Measurements from ENCODE around the gene MED29. TPM values are rescaled to one million over a fixed set of nuclear protein-coding genes. Genes with fewer than 3 reads are reported as not detected.

MED29 gene
- total RNA-seq, 4 donors from 2014 or later, result 25.5 to 48.1 (median 37.7) TPM

GRCh38 chr19:39363901-39364457, 27.2 kb upstream of the MED29 start:
- ATAC-seq, result peak in 1 of 2 donors; percentile 23
- in situ Hi-C loops (cut with MboI; ENCODE audit: low sequenced_read_pairs in 4 of 4) (no loop called here), intact Hi-C loops (cut with DNase I; ENCODE audit: low total_unique reads) (no loop called here)
- Histone ChIP-seq H3K27me3 (no peaks in the 10 kb centered on the region), H3K4me3 (no peak overlapping the region), H3K4me1 (peaks cover 42 to 44% of the 10 kb centered on the region in 2 donors), H3K36me3 (peaks cover 0 to 42% of the 10 kb centered on the region in 2 donors), H3K27ac (peak overlapping the region; percentile 40 to 67 (median 60)), H3K9me3 (no peaks in the 10 kb centered on the region)
- DNase-seq, result no peak
- TF ChIP-seq POLR2A (IDR thresholded peaks at IDR 0.05) (no peak), CTCF (IDR thresholded peaks at IDR 0.05 in 4 of 5, conservative IDR thresholded peaks at IDR 0.05 in 1 of 5) (no peak)

- Histone ChIP-seq H3K27ac (peak overlapping the region in 2 of 4 donors; percentile 15 to 16), H3K9me3 (no peaks in the 10 kb centered on the region), H3K27me3 (no peaks in the 10 kb centered on the region), H3K4me3 (no peak overlapping the region), H3K36me3 (peaks cover 0 to 39% of the 10 kb centered on the region in 2 donors), H3K4me1 (peaks cover 42 to 44% of the 10 kb centered on the region in 2 donors)
- intact Hi-C loops (cut with DNase I; ENCODE audit: low total_unique reads) (no loop called here), in situ Hi-C loops (cut with MboI; ENCODE audit: low sequenced_read_pairs in 4 of 4) (no loop called here)
- no peak for DNase-seq
- no peak for TF ChIP-seq POLR2A (IDR thresholded peaks at IDR 0.05)
- TF ChIP-seq CTCF (IDR thresholded peaks at IDR 0.05 in 4 of 5, conservative IDR thresholded peaks at IDR 0.05 in 1 of 5), result no peak
- no peak for ATAC-seq
Measured at GRCh38 chr19:39365531-39365930, 25.6 kb upstream of the MED29 start.

GRCh38 chr19:39369200-39369599, 22.0 kb upstream of the MED29 start:
- intact Hi-C loops (cut with DNase I; ENCODE audit: low total_unique reads) (no loop called here), in situ Hi-C loops (cut with MboI; ENCODE audit: low sequenced_read_pairs in 4 of 4) (no loop called here)
- ATAC-seq (no peak), DNase-seq (no peak)
- TF ChIP-seq CTCF (IDR thresholded peaks at IDR 0.05 in 4 of 5, conservative IDR thresholded peaks at IDR 0.05 in 1 of 5) (no peak), POLR2A (IDR thresholded peaks at IDR 0.05) (no peak)
- Histone ChIP-seq H3K4me1 (peaks cover 38% of the 10 kb centered on the region in 2 donors), H3K27me3 (no peaks in the 10 kb centered on the region), H3K4me3 (no peak overlapping the region), H3K36me3 (peaks cover 0 to 32% of the 10 kb centered on the region in 2 donors), H3K9me3 (no peaks in the 10 kb centered on the region), H3K27ac (no peak overlapping the region)

- in situ Hi-C loops (cut with MboI; ENCODE audit: low sequenced_read_pairs in 4 of 4), result no loop called here
- H3K4me1 ChIP-seq, result peaks cover 24% of the 10 kb centered on the region in 2 donors
- H3K27me3 ChIP-seq, result no peaks in the 10 kb centered on the region
- TF ChIP-seq CTCF (IDR thresholded peaks at IDR 0.05 in 4 of 5, conservative IDR thresholded peaks at IDR 0.05 in 1 of 5), result no peak
- TF ChIP-seq POLR2A (IDR thresholded peaks at IDR 0.05), result no peak
- no peaks in the 10 kb centered on the region for H3K9me3 ChIP-seq
- intact Hi-C loops (cut with DNase I; ENCODE audit: low total_unique reads), result no loop called here
- no peak for ATAC-seq
- DNase-seq, result no peak
- H3K36me3 ChIP-seq, result peaks cover 0 to 35% of the 10 kb centered on the region in 2 donors
- no peak overlapping the region for H3K4me3 ChIP-seq
- H3K27ac ChIP-seq, result no peak overlapping the region
Measured at GRCh38 chr19:39370735-39371134, 20.4 kb upstream of the MED29 start.

All from gastrocnemius medialis (tissue), 4 donors.